ENCODE results near the gene KCNS1.

DNA sequence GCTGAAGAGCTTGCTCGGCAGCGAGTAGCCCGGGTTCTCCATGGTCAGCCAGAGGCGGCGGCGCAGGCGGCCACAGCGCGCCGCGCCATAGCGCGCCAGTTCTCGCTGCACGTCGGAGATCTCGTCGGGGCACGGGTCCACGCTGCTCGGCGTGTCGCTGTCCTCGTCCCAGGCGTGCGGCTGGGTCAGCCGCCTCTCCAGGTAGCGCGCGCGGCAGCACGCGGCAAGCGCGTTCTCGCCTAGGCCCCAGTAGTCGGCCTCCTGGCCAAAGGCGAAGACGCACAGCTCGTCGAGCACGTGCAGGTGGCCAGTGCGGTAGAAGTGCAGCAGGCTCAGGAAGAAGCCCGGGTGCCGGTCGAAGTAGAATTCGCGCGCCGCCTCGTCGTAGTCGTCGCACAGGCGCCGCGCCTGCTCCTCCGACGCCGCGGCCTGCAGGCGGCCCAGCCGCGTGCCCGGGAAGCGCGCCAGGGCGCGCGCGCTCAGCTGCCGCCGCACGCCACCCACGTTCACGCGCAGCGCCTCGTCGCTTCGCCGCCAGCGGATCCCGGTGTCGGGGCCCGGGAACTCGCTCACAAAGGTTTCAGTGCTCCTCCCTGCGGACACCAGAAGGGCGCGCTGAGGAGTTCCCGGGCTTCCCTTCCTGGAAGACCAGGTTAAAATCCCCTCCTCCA lies 2.7 kb downstream of the KCNS1 start:
- TF ChIP-seq, protein P1, sequence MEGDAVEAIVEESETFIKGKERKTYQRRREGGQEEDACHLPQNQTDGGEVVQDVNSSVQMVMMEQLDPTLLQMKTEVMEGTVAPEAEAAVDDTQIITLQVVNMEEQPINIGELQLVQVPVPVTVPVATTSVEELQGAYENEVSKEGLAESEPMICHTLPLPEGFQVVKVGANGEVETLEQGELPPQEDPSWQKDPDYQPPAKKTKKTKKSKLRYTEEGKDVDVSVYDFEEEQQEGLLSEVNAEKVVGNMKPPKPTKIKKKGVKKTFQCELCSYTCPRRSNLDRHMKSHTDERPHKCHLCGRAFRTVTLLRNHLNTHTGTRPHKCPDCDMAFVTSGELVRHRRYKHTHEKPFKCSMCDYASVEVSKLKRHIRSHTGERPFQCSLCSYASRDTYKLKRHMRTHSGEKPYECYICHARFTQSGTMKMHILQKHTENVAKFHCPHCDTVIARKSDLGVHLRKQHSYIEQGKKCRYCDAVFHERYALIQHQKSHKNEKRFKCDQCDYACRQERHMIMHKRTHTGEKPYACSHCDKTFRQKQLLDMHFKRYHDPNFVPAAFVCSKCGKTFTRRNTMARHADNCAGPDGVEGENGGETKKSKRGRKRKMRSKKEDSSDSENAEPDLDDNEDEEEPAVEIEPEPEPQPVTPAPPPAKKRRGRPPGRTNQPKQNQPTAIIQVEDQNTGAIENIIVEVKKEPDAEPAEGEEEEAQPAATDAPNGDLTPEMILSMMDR (conservative IDR thresholded peaks at IDR 0.05 in 1 of 2, IDR thresholded peaks at IDR 0.05 in 1 of 2; ENCODE audit: low read depth in 1 of 2, low read length in 2 of 2): peak in 1 of 2 donors; percentile 18
- TF ChIP-seq EZH2 (IDR thresholded peaks at IDR 0.05; ENCODE audit: low read length, missing control alignments): peak; percentile 58

Data from fibroblast of lung (primary cell).